ENCODE results near the gene IL22.

The IL22 gene, protein sequence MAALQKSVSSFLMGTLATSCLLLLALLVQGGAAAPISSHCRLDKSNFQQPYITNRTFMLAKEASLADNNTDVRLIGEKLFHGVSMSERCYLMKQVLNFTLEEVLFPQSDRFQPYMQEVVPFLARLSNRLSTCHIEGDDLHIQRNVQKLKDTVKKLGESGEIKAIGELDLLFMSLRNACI

DNA sequence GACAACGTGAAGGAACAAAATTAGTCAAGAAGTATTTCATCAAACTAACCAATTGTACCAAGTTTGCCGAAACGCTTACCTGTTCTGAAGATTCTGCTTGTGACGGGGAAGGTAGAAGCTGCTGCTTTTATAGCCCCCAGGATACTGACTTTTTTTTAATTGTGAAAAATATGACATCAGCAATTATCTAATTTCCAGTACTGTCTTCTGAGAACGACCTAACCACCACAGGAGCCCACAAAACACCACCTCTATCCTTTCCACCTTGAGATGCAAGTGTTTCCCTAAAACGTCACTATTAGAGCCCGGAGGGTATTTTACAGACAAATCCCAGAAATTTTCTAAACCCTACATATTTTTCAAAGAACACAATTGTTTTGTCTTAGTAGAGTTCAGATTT lies at the start of gene IL22:
Gene IL22 (minus strand): TSS at position 101 of the 400 bp plus-strand sequence. CDS start 156 bp downstream, outside the sequence.
- DNase-seq (ENCODE audit: extremely low read depth in 1 of 2, low read depth in 1 of 2), result no peak

DNA sequence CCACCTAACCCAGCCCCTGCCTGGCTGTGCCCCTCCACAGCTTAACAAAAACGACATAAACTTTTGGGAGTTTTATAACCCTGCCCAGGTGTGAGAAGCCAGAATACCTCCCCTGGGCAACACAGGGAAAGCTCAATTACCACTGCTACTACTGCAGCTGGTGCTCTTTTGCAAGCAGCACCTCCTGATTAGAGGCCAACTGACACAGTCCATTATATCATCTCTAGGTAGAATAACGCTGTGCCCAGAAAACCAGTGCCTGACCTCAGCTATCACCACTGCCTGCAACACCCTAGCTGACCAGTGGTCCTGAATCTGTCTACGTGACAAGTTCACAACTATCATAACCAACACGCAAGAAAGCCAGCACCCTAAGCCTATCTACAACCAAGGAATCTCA lies 44.5 kb upstream of the IL22 start:
- DNase-seq (ENCODE audit: extremely low read depth in 1 of 2, low read depth in 1 of 2), result no peak

DNA sequence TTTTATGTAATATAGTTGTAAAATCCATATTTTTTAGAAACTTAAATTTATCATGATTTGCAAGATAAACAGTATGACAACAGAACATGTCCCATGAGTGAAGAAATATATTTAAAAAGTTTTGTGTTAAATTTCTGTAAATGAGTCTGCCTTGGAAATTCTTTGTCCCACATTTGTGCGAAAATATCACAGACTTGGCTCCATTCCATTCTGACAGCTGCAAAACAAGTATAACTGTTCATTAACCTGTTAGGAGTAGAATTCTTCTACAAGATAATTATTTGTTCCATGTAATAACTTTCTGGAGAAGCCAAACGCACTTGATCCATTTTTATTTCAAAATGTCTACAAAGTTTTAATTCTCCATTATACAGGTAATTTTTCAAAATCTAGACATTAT lies 40.8 kb upstream of the IL22 start:
- DNase-seq (ENCODE audit: extremely low read depth in 1 of 2, low read depth in 1 of 2), result no peak

DNA sequence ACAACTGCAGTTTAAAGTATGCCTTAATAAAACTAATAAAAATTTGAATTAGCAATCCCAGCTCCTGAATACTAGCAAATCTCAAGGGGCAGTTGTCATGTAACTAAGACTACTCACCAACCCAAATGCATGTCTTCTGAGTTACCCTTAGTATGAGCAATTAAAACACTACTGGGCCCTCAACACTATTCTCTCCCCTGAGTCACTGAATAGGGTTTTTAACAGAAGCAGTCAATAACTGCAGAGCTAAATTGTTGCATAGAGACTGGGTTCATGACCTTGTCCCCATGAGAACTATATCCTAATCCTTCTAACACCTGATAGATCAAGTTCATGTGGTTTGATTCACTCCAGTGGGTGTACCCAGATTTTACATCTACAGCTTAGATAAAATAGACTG lies 39.9 kb upstream of the IL22 start:
- no peak for DNase-seq (ENCODE audit: extremely low read depth in 1 of 2, low read depth in 1 of 2)

DNA sequence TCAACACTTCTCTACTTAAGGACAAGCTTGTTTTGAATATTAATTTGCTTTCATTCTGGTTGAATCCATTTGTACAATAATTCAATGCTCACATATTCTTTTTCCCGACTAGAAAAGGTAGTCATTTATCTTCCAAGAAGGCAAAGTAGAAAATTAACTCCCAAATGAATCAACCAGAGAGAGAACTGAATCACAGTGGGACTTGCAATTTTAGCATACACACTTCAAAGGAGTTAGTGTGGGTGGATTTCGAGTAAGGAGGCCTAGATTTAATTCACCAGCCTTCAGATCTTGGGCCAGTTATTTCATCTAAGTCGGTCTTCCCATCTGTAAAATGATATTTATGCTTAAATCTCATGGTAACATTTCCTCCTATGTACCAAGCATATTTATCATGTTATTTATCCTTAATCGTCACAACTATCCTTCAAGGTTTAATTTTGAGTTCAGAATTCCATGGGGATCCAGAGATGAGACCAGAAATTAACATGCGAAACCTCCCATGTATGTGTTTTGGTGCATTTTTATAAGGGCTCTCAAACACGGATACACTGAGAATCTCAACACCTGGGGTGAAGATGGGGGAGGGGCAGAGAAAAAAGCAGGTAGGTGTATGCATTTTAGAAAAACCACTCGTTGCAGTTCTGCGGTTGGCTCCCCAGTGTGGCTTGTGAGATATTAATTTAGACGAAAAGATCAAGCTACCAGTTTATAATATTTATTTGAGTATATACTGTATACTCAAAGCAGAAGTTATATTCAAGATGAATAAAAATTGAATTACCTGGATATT lies 38.9 kb upstream of the IL22 start:
- DNase-seq (ENCODE audit: extremely low read depth in 1 of 2, low read depth in 1 of 2), result no peak

DNA sequence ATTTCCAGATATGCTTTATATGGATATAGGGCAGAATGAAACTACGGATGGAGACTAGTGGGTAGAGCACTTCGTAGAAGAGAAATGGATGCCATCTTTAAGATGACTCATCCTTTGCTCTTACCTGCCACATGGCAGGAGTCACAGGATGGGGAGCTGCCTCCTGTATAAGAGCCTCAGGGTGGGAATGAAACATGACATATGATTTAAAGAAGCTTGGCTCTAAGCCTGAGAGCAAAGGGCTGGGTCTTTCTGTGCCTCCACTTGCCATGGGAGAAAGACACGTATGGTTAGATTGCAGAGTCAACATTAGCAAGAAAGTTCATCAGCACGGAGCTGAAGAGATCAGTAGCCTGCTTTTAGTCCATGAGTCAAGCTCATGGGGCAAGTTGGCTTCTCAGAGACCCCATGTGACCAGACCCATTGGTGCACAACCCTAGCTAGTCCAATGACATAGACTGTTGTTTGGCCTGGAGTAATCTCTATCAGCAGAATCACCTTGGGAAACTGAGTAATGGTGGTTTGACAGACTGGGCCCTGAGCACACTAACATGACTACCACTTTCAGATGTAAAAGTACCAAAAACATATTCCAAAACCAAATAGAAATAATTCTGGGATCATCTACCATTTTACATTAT lies 38.1 kb upstream of the IL22 start:
- no peak for DNase-seq (ENCODE audit: extremely low read depth in 1 of 2, low read depth in 1 of 2)

DNA sequence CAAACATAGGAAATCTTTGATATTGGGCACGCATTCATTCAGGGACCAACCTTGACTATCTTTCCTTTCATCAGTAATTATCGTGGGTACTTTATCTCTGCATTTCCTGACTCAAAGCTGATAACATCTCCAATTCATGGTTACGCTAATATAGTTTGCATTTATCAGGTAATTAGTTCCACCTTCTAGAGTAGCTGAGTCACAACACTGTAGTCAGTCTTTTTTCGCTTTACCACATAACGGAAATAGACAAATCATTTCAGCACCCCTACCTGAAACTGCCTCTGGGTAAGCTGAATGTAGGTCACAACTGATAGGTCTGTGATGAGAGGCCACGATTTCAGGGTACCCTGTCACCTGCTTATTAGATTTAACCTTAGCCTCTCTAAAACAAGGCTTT lies 36.7 kb upstream of the IL22 start:
- no peak for DNase-seq (ENCODE audit: extremely low read depth in 1 of 2, low read depth in 1 of 2)

DNA sequence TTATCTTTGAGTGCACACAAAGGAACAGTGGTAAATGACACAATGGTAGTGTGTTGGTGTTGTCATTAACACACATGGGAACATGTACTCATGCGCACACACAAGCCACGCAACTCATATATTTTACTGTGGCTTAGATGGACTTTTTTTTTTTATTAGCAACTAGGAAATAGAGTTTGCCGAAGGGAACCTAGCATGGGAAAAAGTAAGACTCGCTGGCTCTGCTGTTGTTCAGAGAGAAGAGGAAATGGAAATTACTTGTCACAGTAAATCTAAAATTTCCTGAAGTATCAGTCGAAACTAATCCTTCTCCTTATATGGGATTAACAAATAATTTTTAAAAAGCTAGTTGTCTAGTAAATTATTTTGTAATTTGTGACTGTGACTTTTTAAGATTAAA lies 33.7 kb upstream of the IL22 start:
- DNase-seq (ENCODE audit: extremely low read depth in 1 of 2, low read depth in 1 of 2), result no peak

DNA sequence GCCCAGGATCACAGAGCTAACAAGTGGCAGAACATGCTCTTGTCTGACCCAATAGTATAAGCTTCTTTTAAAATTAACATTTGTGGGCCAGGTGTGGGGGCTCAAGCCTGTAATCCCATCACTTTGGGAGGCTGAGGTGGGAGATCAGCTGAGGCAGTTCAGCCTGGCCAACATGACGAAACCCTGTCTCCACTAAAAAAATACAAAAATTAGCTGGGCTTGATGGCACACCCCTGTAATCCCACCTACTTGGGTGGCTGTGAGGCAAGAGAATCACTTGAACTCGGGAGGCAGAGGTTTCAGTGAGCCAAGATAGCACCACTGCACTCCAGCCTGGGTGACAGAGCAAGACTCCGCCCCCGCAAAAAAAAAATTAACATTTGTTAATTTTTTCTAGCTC lies 33.0 kb upstream of the IL22 start:
- DNase-seq (ENCODE audit: extremely low read depth in 1 of 2, low read depth in 1 of 2), result no peak

DNA sequence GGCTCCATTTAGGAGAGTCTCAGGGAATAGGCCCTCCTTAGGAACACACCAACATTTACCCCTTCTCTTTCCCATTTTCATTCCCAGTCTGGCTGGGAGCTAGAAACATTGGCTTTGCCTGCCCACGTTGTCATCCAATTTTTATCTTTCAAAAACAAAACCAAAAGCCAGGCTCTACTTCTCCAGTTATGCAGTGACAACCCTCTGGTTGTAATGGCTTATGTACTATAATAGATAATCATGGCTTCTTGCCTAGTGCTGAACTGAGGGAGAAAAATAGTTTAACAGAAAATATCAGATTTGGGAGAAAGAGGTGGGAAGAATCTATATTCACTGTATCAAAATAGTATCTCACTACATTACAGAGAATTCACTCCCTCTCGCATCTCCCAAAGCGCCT lies 32.1 kb upstream of the IL22 start:
- no peak for DNase-seq (ENCODE audit: extremely low read depth in 1 of 2, low read depth in 1 of 2)

DNA sequence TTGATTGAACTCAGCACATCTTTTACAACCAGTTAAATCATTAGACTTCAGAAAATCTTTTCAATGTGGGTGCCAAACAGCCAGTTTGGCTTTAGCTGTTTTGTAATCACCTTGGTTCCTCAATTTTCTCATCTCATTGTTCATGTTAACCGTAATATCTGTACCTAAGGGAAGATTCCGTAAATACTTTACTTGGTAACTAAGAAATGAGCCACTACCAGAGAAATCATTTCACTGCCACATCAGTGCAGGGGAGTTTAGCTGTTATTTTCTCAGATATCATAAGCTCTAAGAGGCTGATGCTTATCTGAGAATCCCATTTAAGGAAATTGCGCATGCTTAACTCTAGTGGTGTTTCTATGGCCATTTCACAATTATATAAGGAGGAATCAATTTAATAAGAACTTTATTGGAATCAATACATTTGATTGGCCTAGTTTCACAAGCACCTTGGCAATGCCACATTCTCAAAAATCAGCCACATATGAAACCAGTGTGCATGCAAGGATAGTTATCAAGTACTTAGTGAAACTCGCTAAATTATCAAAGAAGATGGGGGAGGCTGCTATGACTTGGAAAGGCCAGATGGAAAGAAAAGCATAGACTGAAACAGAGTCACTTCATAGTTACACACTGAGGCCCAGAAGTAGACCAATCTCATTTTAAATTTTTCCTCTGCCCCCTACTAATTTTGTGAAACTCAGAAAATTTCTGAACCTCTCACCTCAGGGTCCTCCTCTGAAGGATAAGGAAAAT lies 28.1 kb upstream of the IL22 start:
- no peak for DNase-seq (ENCODE audit: extremely low read depth in 1 of 2, low read depth in 1 of 2)

DNA sequence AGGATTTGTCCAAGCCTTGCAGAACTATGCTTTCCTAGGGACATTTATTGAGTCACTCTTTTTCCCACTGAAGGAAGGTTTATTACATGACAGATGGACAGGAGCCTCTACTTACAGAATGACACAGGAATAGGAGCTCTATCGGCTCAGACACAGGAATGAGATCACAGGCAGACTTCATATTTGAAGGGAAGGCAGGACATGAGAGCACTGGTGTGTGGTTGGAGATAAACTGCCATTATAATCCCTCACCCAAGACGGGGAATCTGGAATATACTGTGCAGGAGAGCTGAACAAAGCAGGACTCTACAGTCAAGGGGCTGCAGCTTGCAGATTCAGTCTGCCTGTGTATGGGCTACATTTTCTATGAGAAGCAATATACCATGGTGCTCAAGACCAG lies 26.8 kb upstream of the IL22 start:
- DNase-seq (ENCODE audit: extremely low read depth in 1 of 2, low read depth in 1 of 2), result no peak

DNA sequence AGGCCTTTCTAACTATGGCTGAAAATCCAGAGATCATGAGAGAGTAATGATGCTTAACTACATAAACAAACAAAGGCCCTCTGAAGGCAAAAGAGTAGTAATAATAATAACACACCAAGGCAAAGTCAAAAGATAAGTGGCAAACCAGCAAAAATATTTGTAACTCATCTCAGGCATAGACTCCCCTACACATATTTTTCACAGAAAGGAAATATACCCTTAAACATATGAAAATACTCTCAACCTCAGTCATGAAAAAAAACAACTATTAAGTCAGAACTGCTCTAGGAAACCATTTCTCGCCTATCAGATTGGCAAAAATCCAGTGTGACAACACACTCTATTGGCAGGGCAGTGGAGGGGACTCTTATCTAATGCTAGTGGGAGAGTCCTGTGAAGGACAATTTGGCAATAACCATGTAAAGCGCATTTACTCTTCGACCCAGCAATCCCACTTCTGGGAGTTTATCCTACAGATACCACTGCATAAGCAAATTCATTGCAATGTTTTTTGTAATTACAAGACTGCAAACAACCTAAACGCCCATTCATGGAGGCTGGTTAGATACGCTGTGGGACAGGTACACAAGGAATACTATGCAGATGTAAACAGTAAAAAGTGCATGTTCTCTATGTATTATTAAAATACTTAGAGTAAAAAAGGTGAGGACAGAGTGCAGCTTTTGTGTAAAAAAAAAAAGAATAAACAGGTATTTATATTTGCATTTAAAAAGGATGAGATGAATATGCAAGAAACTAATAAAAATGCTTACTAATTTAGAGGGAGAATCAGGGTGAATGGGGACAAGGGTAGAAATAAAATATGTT lies 26.0 kb upstream of the IL22 start:
- DNase-seq (ENCODE audit: extremely low read depth in 1 of 2, low read depth in 1 of 2), result no peak

DNA sequence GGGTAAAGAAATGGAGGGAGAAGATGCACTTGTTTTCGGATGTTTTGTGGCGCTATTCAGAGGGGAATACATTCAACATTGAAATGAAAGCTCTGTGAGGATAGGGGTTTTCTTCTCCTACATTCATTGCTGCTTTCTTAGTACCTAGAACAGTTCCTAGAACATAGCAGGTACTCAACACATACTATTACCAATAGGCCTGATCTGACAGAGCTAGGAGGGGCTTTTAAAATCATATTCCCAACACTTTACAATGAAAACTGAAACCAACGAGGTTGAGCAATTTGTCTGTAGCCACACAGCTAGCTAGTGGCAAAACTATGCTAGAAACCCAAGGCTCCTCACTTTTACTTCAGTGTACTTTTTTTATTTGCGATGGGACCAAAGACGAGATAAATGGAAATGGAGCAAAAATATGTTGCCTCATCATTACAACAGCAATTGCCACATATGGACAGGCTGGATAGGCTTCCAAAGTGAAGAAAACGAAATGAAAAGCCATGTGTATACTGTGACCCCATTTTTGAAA lies 23.1 kb upstream of the IL22 start:
- DNase-seq (ENCODE audit: extremely low read depth in 1 of 2, low read depth in 1 of 2), result no peak

DNA sequence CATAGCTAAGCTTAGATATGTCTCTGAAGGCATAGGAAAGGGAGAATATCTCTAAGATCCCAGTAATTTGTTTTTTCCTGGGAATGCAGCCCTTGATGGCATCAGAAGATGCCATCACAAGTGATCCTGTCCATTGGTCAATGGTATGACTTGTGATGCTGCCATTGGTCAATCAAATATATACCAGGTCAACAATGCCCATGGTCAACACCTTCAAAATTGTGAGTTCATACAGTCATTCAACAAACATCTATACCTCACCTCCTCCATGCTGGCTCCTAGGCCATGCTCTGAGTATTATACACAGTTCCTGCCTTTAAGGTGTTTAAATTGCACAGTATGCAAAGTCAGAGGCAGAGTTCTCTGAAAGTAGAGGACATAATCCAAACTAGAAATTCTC lies 19.3 kb upstream of the IL22 start:
- DNase-seq (ENCODE audit: extremely low read depth in 1 of 2, low read depth in 1 of 2), result no peak

DNA sequence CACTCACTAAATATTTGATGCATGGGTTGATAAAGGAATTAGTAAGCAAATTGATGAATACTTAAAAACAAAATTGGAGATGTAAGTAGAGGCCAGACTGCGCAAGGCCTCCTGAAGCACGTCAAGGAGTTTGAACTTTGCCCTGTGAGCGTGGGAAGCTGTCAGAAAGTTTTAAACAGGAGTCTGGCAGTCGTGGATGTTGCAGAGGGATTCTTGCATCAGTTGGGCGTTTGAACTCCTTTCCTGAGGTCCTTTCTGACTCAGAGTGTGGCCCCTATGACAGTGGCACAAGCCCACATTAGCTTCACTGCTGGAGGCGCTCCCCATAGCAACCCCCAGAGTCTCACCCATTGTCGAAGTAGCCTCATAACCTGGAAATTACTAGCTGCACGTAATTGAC lies 17.9 kb upstream of the IL22 start:
- DNase-seq (ENCODE audit: extremely low read depth in 1 of 2, low read depth in 1 of 2), result no peak

DNA sequence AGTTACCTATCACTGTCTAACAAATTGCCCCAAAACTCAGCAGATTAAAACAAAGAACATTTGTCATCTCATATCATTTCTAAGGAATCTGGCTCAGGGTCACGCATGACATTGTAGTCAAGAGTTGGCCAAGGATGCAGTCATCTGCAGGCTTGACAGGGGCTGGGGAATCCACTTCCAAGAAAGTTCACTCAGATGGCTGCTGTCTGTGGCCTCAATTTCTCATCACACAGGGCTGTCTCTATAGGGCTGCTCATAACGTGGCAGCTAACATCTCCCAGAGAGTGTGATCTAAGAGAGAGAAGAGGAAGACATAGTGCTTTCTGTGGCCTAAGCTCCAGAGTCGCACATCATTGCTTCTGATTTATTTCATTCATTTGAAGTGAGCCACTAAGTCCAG lies 17.0 kb upstream of the IL22 start:
- no peak for DNase-seq (ENCODE audit: extremely low read depth in 1 of 2, low read depth in 1 of 2)

DNA sequence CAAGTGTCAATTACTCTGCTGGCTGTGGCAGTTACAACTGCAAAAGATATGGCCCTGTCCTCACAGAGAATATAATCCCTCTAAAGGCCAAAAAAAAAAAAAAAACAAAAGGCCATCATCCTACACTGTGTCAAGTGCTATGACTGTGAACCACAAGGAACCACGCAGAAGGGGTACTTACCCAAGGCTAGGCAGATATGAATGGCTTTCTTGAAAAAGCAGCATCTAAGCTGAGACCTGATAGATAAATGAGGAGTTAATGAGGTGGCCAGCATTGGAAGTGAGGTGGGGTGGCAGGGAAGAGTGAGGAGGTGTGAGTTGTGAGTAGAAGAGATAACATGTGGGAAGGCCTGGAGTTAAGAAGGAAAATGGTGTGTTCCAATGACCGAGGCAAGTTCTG lies 16.4 kb upstream of the IL22 start:
- DNase-seq (ENCODE audit: extremely low read depth in 1 of 2, low read depth in 1 of 2), result no peak

DNA sequence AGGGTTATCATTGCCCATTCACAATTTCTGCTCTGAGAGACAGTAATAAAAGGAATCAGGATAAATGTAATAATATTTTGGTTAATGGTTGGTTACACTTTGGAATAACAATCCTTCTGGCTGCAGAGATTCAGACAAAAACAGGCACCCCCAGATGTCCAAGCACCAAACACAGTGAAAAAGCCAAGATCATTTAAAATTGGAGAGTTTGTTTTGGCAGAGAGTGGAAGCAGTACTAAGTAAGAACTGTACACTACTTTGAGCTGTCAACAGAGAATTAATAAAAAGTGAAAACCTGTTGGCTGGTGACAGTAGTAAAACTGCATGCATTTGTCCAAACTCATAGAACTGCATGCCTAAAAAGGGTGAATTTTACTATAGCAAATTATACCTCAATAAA lies 15.6 kb upstream of the IL22 start:
- no peak for DNase-seq (ENCODE audit: extremely low read depth in 1 of 2, low read depth in 1 of 2)

DNA sequence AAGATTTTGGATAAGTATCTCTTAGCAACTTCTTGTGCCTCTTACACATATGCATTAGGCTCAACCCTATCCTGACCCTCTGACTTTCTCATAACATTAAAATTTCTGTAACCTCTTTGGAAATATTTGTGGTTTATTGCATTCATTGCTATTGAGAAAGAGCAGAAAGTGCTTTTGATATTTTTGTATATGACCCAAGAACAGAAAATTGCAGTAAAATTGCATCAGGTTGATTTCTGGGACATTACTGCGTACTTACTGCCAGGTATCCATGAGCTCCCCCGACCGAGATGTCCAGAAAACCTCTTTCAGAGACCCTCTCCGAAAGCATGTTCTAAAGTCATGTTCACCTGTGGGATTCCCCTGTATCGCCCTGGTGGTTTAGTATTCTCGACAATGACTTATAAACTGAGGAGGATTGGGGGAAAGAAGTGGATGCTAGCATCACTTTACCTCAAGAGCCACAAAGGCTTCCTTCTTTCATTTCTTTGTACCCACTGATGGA lies 14.5 kb upstream of the IL22 start:
- no peak for DNase-seq (ENCODE audit: extremely low read depth in 1 of 2, low read depth in 1 of 2)
